IPS DF 19.7 (cell line): Measurements from ENCODE around the gene ZNF598.
"Not testable (repeated sequence)": the region's sequence is repeated elsewhere in the genome, so short reads cannot be mapped to it uniquely, and the experiment has no call there.

Source experiments
- DNase-seq: peaks from one replicate; pipeline ENCODE4 v3.0.0-alpha.2; 2013; ENCODE audit warnings: low read depth, low spot score

The ZNF598 gene

GRCh38 chr16:2028620-2029220 lies 19.1 kb upstream of the ZNF598 start:
- DNase-seq: no peak

DNA sequence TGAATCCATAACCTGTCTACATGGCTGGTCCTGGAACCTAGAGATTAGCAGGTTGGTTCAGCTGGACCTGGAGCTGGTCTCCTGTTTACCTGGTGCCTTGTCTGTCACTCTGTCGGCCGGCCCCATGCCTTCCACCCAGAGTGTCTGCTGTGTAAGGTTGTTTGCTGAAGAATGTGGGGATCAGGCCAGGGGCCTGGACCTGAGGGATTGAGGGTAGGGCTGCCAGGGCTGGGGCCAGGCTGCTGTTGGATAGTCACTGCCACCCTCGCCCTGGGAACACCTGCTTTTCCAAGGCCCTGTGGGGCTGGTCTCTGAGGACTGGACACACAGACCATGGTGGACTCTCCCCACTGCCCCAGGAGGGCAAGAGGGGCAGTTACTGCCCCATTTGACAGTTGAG lies 18.5 kb upstream of the ZNF598 start:
- DNase-seq: no peak

DNA sequence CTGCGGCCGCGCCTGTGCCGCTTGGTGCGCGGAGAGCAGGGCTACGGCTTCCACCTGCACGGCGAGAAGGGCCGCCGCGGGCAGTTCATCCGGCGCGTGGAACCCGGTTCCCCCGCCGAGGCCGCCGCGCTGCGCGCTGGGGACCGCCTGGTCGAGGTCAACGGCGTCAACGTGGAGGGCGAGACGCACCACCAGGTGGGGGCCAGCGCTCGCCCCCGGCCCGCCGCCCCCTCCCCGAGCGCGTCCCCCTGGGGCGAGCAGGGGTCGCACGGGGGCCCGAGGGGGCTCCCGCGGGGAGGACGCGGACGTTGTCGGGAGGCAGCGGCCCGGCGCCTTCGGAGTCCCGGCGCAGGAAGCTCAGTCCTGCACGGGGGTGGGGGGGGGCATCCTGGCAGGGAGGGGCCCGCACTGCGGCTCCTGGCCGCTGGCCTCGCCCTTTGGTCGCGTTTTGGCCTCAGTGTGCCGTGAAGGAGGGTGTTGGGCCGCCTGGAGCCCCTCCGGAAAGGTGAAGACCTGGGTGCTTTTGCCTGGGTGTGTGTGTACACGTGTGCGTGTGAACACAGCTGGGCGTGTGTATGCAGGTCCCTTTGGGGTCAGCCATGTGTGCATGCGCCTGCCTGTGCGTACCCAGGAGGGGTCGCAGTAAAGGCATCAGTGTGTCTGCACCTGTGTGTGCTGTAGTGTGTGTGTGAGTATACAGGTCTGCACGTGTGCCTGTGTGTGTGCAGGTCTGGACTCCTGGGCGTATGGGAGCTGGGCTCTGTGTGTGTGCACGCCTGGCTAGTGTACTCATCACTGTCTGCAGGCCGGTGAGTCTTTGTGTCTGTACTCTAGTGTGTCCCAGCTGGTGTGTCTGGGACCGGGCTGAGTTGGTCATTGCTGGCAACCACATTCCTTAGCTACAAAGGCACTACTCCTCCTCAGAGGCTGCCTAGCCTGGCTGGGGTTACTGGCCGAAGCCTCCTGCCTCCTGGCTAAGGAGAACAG lies 17.7 kb upstream of the ZNF598 start:
- DNase-seq: no peak

DNA sequence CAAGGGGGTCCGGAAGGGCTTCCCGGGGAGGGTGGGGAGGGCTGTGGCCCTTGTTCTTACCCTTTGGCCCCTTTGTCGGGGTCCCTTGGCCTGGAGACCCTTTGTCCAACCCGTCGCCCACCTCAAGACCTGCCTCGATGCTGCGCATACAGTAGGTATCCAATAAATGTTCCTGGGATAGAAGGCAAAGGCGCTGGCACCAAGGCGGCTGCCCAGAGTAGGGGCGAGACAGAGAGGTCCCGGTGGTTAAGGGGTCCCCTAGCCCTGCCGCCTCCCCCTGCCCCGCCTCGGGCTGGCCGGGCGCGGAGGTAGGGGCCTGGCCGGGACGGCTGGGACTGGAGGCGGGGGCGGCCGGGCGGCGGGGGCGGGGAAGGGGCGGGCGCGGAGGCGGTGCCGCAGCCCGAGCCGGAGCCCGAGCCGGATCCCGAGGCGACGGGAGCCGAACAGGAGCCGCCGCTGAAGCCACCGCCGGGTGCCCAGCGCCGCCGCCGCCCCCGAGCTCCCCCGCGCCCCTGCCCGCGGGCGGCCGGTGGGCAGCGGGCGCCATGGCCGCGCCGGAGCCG lies 16.9 kb upstream of the ZNF598 start, which contains the start of gene NHERF2:
NHERF2 (plus strand) TSS at position 442 of the 563 bp plus-strand sequence; CDS start at position 546, 104 bp downstream.
- DNase-seq: no peak

GRCh38 chr16:2025878-2026460 lies 16.3 kb upstream of the ZNF598 start:
- no peak for DNase-seq

DNA sequence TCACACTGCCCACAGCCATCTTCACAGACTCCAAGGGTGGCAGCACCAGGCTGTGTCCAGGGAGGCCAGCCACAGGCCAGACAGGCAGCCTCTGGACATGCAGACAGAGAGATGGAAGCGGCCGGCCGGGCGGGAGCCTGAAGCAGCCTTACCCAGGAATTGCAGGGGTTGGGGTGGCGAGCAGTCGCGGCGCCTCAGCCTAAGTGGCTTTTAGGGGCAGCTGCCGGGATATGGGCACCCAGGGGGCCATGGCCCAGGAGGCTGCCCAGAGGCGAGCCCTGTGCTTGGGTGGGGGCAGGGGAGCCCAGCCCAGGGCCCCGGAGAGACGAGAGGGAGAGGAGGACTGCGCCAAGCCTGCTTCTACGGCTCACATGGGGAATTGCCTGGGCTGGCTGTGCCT lies 15.6 kb upstream of the ZNF598 start:
- no peak for DNase-seq

DNA sequence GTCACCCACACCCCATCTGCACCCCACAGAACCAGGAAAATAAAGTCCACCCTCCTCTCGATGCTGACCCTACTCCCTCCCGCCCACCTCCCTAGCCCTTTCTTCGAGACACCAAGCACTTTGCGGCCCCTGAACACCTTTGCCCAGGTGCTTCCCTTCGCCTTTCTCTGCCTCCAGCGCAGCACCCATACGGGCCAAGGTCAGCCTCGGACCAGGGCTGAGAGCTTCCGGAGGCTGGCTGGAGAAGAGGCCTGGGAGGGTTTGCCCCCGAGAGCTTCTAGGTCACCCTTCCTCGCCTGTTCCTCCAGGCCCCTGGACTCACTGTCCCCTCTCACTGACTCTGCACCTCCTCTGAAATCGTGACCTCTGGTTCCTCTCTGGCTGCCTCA lies 14.4 kb upstream of the ZNF598 start:
- DNase-seq: no peak

DNA sequence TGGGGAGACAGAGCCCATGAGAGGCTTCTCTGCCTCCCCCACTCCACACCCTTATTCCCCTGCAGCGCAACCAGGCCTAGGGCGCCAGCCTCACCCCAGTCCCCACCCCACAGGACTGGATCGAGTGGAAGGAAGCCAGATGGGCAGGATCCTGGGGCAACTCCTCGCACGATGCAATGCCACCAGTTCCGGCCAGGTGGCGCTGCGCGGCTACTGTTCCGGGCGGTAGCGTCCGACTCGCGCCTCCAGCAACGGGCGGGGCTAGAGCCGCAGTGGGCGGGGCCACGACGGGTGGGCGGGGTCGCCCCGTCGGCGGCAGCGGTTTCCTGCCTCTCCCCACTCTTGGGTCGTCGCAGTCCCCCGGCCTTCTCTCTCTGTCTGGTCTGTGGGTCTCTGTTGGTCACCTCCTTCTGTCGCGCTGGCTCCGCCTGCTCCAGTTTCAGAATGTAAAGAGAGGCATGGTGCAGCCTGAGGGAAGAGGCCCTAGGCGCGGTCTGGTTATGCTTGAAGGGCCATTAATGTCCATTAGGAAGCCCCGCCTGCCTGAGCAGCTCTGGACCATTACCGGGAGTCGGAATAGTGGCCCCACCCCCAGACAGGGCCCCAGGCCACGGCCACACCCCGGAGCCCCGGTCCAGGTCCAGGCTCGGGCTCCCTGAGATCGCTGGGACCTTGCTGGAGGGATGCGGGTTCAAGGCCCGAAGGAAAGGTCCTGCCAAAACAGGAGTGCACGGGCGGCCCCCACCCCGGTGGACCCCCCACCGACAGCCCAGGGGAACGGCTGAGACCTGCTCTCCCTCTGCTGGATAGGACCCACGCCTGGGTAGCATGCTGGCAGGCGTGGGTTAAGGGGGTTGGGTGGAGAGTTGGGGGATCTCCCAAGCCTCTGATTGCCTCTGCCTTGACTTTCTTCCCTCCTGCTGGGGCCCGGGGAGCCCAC lies 13.7 kb upstream of the ZNF598 start:
- DNase-seq: no peak

GRCh38 chr16:2022723-2023091 lies 13.1 kb upstream of the ZNF598 start:
- DNase-seq: no peak

- DNase-seq: no peak
These were observed 10.6 kb upstream of the ZNF598 start for GRCh38 chr16:2019921-2020831.

- no peak for DNase-seq
These were observed 9.9 kb upstream of the ZNF598 start, which contains the start of gene NPW for GRCh38 chr16:2019518-2019920. NPW (plus strand) TSS chr16:2019785.

- DNase-seq: no peak
These were observed 6.8 kb upstream of the ZNF598 start for GRCh38 chr16:2016407-2016922.

DNA sequence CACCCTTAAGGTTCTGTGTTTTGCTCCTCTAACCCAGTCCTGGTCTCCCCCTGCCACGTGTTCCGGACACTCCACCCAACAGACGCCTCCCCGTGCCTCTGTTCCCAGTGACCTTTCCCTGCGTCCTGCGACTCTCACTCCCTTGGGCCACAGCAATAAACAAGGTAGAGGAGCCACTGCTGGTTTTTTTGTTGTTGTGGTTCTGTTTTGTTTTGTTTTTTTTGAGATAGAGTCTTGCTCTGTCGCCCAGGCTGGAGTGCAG lies 6.3 kb upstream of the ZNF598 start:
- no peak for DNase-seq

DNA sequence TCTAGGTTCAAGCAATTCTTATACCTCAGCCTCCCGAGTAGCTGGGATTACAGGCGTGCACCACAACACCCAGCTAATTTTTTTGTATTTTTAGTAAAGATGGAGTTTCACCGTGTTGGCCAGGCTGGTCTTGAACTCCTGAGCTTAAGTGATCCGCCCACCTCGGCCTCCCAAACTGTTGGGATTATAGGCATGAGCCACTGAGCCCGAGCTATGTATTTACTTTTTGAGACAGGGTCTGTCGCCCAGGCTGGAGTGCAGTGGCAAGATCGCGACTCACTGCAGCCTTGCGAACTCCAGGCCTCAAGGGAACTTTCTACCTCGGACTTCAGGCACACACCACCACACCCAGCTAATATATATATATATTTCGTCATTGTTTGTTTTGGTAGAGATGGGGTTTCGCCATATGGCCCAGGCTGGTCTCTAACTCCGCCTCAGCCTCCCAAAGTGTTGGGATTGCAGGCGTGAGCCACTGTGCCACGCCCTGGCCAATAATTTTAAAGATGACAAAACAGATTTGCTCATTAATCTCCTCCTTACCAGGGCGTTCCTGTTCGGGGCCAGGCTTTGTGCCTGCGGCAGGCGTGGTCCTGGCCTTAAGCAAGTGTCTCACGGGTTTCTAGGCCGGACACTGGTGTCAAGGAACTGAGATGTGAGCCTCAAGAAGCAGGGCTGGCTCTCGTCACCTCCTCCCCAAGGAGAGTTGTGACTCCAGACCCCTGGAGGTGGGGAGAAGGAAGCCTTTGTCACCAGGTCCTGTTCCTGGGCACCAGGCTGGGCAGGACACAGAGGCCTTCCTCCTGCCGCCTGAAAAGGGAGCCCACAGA lies 5.7 kb upstream of the ZNF598 start:
- DNase-seq: no peak

GRCh38 chr16:2013527-2013926 lies 3.9 kb upstream of the ZNF598 start:
- DNase-seq: no peak

DNA sequence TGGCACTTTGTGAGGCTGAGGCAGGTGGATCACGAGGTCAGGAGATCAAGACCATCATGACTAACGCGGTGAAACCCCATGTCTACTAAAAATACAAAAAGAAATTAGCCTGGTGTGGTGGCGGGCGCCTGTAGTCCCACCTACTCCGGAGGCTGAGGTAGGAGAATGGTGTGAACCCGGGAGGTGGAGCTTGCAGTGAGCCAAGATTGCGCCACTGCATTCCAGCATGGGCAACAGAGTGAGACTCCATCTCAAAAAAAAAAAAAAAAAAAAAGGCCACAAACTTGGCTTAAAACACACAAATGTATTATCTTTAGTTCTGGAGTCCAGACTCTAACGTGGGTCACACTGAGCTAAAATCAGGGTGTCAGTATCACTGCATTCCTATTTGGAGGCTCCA lies 2.1 kb upstream of the ZNF598 start:
- not testable (repeated sequence) for DNase-seq

GRCh38 chr16:2009164-2009711 lies 383 bp downstream of the ZNF598 start:
- no peak for DNase-seq

GRCh38 chr16:2008631-2009163 lies 924 bp downstream of the ZNF598 start:
- no peak for DNase-seq
